ENCODE measurements around the gene LRRC56. TPM values are rescaled to one million over a fixed set of nuclear protein-coding genes. Genes with fewer than 3 reads are reported as not detected.
A peak's percentile ranks its signal among the peaks of the same experiment; 100 is the strongest.
"Not testable (repeated sequence)": the region's sequence is repeated elsewhere in the genome, so short reads cannot be mapped to it uniquely, and the experiment has no call there.

The LRRC56 gene
- total RNA-seq, 1 donor, result 0.94 TPM

DNA sequence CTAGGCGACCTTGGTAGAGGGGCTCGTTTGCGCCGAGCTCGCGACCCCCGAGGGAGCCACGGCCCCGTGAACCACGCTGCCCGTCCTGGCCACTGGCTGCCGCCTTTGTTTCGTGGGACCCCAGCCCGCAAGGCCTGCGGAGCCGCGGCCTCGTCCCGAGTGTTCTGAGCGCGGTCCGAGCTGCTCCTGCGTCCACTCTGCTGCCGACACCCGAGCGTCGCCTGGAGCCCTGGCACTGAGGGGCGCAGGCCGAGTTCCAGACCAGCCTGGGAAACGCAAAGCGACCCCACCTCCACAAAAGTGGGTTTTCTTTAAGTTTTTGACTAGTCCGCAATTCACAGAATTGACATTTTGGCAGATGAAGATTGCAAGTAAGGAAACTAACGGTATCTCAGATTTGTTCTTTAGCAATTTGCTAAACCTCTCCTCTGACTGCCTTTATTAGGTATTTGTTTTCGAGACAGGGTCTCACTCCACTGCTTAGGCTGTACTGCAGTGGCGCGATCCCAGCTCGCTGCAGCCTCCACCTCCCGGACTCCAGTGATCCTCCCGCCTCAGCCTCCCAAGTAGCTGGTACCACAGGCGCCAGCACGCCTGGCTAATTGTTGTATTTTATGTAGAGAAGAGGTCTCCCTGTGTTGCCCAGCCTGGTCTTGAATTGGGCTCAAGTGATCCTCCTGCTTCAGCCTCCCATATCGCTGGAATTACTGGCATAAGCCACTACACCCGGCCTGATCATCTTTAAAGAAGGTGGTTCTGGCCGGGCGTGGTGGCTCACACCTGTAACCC lies 29.4 kb upstream of the LRRC56 start:
- Histone ChIP-seq H3K9me3 (ENCODE audit: low read depth, low read length) (no peaks in the 10 kb centered on the region), H3K4me1 (ENCODE audit: insufficient read depth, low read length) (peaks cover 38% of the 10 kb centered on the region), H3K4me3 (ENCODE audit: low read length) (peak overlapping the region; percentile 35), H3K27me3 (ENCODE audit: insufficient read depth, low read length) (no peaks in the 10 kb centered on the region)

DNA sequence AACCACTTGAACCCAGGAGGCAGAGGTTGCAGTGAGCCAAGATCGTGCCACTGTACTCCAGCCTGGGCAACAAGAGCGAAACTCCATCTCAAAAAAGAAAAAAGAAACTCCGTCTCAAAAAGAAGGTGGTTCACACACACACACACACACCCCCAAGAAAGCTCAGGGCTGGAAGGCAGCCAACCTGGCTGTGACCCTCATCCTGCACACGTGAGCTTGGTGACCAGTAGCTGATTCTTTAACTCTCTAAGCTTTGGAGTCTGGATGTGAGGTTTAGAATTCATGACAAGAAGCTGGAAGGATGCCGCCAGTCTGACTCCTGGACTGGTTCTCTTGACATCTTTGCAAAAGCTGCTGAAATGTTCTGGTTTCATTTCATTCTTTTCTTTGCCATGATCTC lies 28.4 kb upstream of the LRRC56 start:
- H3K4me1 ChIP-seq (ENCODE audit: insufficient read depth, low read length), result peaks cover 30% of the 10 kb centered on the region
- no peak overlapping the region for H3K4me3 ChIP-seq (ENCODE audit: low read length)
- H3K27me3 ChIP-seq (ENCODE audit: insufficient read depth, low read length), result no peaks in the 10 kb centered on the region
- H3K9me3 ChIP-seq (ENCODE audit: low read depth, low read length), result no peaks in the 10 kb centered on the region

DNA sequence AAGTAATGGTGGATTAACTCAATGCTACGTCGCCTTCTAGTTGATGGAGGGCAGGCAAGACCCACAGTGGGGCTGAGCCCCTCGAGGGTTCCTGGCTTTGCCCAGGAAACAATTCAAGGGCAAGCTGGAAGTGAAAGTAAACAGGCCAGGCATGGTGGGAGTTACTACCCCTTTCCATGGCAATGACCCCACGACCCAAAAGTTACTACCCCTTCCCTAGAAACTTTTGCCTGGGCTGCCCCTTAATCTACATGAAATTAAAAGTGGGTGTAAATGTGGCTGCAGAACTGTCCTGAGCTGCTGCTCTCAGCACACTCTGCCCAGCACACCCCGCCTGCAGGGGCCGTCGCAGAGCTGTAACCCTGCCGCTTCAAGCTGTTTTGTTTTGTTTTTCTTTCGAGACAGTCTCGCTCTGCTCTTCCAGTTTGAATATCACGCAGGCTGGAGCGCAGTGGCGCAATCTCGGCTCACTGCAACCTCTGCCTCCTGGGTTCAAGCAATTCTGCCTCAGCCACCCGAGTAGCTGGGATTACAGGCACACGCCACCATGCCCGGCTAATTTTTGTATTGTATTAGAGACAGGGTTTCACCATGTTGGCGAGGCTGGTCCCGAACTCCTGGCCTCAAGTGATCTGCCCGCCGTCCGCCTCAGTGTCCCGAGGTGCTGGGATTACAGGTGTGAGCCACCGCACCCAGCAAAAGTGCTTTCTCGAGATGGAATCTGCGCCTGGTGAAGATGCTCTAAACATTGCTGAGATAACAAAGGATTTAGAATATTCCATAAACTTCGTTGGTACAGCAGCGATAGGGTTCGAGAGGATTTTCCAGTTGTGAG lies 24.3 kb upstream of the LRRC56 start:
- Histone ChIP-seq H3K4me3 (ENCODE audit: low read length) (no peak overlapping the region), H3K9me3 (ENCODE audit: low read depth, low read length) (no peaks in the 10 kb centered on the region), H3K27me3 (ENCODE audit: insufficient read depth, low read length) (no peaks in the 10 kb centered on the region), H3K4me1 (ENCODE audit: insufficient read depth, low read length) (peaks cover 2% of the 10 kb centered on the region)

DNA sequence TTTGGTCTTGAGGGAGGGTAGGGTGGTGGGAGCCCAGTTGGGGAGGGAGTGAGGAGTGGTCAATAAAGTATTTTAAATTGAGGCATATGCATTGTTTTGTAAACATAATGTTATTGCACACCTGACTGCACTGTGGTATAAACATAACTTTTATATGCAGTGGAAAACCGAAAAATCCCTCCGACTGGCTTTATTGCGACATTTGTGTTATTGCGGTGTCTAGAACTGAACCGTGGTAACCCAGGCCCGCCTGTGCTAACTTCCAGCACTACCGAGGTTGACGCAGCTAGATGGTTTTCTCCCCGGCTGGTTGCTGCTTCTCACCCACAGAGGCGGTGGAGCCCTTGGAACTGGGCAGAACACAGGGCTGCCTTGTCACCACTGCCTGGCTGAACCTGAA lies 22.7 kb upstream of the LRRC56 start:
- H3K27me3 ChIP-seq (ENCODE audit: insufficient read depth, low read length), result no peaks in the 10 kb centered on the region
- peaks cover 4% of the 10 kb centered on the region for H3K4me1 ChIP-seq (ENCODE audit: insufficient read depth, low read length)
- H3K9me3 ChIP-seq (ENCODE audit: low read depth, low read length), result no peaks in the 10 kb centered on the region
- no peak overlapping the region for H3K4me3 ChIP-seq (ENCODE audit: low read length)

DNA sequence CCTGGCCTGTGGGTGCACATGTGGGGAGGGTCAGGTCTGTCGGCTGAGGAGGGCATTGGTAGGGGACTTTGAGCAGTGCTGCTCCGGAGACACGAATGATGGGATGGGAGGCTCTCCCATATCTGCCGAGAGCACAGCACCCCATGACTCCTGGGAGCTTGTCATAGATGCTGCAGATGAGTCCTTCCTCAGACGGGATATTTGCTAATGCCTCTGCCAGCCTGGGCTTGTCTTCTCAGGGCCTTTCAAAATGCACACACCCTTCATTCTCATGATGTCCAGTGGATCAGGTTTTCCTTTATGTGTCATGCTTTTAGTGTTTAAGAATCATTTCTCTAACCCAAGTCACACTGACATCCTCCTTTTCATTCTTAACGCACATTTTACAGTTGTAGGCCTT lies 22.2 kb upstream of the LRRC56 start:
- peaks cover 4% of the 10 kb centered on the region for H3K4me1 ChIP-seq (ENCODE audit: insufficient read depth, low read length)
- no peak overlapping the region for H3K4me3 ChIP-seq (ENCODE audit: low read length)
- H3K9me3 ChIP-seq (ENCODE audit: low read depth, low read length), result no peaks in the 10 kb centered on the region
- no peaks in the 10 kb centered on the region for H3K27me3 ChIP-seq (ENCODE audit: insufficient read depth, low read length)

DNA sequence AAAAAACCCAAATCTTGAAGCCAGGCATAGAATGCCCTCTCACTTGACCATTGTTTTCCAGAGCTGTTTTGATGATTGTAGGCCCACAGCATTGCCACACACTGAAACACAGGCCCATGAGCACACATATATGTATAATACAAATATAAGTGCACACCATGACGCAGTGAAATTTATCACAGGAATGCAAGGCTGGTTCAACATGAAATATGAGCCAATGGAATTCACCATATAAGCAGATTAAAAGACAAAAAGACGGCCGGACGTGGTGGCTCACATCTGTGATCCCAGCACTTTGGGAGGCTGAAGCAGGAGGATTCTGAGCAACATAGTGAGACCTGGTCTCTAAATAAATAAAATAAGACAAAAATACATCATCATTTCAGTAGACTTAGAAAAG lies 20.9 kb upstream of the LRRC56 start:
- no peak overlapping the region for H3K4me3 ChIP-seq (ENCODE audit: low read length)
- H3K9me3 ChIP-seq (ENCODE audit: low read depth, low read length), result no peaks in the 10 kb centered on the region
- no peaks in the 10 kb centered on the region for H3K27me3 ChIP-seq (ENCODE audit: insufficient read depth, low read length)
- H3K4me1 ChIP-seq (ENCODE audit: insufficient read depth, low read length), result peaks cover 4% of the 10 kb centered on the region

DNA sequence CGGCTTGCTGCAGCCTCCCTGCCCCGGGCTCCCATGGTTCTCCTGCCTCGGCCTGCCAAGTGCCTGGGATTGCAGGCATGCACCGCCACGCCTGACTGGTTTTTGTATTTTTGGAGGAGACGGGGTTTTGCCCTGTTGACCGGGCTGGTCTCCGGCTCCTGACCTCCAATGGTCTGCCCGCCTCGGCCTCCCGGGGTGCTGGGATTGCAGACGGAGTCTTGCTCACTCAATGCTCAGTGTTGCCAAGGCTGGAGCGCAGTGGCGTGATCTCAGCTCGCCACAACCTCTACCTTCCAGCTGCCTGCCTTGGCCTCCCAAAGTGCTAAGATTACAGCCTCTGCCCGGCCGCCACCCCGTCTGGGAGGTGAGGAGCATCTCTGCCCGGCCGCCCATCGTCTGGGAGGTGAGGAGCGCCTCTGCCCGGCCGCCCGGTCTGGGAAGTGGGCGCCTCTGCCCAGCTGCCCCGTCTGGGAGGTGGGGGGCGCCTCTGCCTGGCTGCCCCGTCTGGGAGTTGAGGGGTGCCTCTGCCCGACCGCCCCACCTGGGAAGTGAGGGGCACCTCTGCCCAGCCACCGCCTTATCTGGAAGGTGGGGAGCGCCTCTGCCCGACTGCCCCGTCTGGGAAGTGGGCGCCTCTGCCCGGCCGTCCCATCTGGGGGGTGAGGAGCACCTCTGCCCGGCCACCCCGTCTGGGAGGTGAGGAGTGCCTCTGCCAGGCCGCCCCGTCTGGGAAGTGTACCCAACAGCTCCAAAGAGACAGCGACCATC lies 20.2 kb upstream of the LRRC56 start:
- H3K4me1 ChIP-seq (ENCODE audit: insufficient read depth, low read length); H3K9me3 ChIP-seq (ENCODE audit: low read depth, low read length); H3K4me3 ChIP-seq (ENCODE audit: low read length); H3K27me3 ChIP-seq (ENCODE audit: insufficient read depth, low read length): not testable (repeated sequence)

DNA sequence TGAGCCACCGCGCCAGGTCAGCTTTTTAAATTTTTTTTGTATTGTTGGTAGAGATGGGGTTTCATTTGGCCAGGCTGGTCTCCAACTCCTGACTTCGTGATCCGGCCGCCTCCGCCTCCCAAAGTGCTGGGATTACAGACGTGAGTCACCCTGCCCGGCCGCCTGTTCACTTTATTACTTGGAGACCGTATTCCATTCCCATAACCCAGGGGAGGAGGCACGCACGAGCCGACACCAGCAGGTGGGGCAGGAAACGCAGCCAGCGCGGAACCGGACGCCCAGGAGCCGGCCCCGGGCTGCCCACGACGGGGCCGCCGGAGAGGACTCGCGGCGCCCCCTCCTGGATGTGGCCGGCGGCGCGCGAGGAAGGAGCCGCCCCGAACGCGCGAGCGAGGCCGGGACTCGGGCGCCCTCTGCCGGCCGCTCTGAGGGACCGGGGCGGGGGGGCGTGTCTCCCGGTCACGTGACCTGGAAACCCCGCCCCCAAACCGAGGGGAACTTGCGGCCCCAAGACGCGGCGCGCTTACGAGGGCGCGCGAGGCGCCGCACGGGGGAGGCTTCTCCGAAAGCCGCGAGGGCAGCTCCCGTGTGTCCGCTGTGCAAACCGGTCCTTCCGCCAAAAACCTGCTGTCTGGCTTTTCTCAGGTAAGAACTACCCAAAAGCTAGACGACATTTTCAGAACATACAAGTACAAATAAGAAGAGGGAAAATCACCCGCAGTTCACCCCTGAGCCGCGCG lies 18.7 kb upstream of the LRRC56 start:
- Histone ChIP-seq H3K27me3 (ENCODE audit: insufficient read depth, low read length) (no peaks in the 10 kb centered on the region), H3K4me1 (ENCODE audit: insufficient read depth, low read length) (peaks cover 4% of the 10 kb centered on the region), H3K4me3 (ENCODE audit: low read length) (no peak overlapping the region), H3K9me3 (ENCODE audit: low read depth, low read length) (no peaks in the 10 kb centered on the region)

DNA sequence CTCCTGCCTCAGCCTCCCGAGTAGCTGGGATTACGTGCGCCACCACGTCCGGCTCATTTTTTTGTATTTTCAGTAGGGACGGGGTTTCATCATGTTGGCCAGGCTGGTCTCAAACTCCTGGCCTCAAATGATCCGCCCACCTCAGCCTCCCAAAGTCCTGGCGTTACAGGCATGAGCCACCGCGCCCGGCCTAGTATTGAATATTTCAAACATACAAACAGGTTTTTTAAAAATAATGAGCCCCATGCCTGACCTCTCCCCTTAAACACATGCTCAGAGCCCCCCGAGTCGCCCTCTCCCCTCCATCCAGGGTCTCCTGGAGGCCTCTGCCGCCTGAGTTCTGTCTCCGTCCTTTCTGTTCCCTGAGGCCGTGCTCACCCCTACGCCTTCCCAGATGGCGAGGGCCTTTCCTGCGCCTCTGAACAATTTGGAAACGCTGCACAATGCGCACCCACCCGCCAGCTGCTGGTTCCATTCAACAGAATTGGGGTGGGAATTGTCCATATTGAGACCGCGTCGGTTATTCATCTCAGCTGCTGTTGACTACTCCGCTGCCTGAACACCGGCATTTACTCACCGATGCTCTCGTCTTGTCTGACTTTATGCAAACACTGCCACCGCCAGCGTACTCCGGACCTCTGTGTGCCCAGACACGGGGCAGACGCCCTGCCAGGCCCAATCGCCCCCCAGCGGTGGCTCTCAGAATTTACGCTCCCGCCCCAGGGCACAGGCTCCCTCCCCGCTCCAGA lies 16.7 kb upstream of the LRRC56 start:
- Histone ChIP-seq H3K4me3 (ENCODE audit: low read length) (no peak overlapping the region), H3K9me3 (ENCODE audit: low read depth, low read length) (no peaks in the 10 kb centered on the region), H3K27me3 (ENCODE audit: insufficient read depth, low read length) (no peaks in the 10 kb centered on the region), H3K4me1 (ENCODE audit: insufficient read depth, low read length) (peaks cover 4% of the 10 kb centered on the region)

DNA sequence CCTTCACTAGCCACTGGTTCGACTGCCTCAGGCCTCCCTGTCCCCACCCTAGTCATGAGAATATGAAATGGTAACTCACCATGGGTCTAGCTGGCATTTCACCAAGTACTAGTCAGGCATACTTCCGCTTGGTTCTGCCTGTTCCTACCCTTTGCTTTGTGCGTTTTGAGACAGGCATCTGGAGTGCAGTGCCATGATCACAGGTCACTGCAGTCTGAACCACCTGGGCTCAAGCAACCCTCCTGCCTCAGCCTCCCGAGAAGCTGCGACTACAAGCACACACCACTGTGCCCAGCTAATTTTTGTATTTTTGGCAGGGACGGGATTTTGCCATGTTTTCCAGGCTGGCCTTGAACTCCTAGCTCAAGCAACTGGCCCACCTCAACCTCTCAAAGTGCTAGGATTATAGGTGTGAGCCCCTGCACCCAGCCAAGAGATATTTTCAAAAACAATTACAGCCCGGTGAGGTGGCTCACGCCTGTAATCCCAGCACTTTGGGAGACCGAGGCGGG lies 16.1 kb upstream of the LRRC56 start:
- Histone ChIP-seq H3K9me3 (ENCODE audit: low read depth, low read length) (no peaks in the 10 kb centered on the region), H3K4me3 (ENCODE audit: low read length) (no peak overlapping the region), H3K4me1 (ENCODE audit: insufficient read depth, low read length) (peaks cover 4% of the 10 kb centered on the region), H3K27me3 (ENCODE audit: insufficient read depth, low read length) (no peaks in the 10 kb centered on the region)

DNA sequence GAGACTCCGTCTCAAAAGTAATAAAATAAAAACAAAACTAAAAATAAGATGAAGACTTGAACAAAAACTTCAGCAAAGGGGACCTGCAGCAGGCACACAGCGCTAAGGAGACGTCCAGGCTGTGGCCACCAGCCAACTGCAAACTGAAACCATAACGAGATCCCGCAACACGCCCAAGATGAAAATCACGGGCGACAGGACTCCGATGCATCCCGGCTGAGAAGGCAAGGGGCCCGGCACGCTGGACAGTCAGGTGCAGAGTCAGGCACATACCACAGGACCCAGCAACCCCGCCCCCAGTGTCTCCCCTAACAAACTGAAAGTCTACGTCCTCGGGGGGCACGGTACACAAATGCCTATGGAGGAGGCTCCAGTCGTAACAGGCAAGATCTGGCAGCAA lies 11.1 kb upstream of the LRRC56 start:
- no peaks in the 10 kb centered on the region for H3K9me3 ChIP-seq (ENCODE audit: low read depth, low read length)
- no peaks in the 10 kb centered on the region for H3K27me3 ChIP-seq (ENCODE audit: insufficient read depth, low read length)
- no peak overlapping the region for H3K4me3 ChIP-seq (ENCODE audit: low read length)
- H3K4me1 ChIP-seq (ENCODE audit: insufficient read depth, low read length), result no peaks in the 10 kb centered on the region

DNA sequence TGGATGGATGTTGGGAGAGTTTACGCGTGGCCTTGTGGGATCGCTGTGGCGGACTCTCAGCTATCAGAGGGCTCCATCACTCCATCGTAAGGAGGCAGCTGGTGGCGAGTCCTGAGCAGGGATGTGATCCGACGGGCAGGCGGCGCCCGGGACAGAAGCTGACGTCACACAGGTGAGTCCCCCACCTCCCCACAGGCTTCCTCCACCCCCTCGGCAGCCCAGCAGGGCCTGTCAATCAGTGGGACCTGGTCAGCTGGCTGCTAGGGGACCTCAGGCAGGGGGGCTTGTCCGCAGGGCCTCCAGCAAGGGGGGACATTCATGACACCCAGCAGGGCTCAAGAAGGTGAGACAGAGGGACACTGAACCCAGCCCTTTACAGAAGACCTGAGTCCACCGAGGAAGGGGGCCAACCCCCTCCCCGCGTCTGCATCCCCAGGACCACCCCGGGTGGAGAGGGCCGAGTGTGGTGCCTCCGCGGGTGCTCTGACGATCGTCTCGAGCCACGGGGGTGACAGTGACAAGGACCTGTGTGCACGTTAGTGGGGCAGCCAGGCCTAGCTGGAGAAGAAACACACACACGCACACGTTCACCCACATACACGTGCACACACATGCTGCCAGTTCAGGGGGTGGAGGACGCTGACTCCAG lies 9.0 kb upstream of the LRRC56 start:
- Histone ChIP-seq H3K4me1 (ENCODE audit: insufficient read depth, low read length) (no peaks in the 10 kb centered on the region), H3K4me3 (ENCODE audit: low read length) (no peak overlapping the region), H3K27me3 (ENCODE audit: insufficient read depth, low read length) (no peaks in the 10 kb centered on the region), H3K9me3 (ENCODE audit: low read depth, low read length) (no peaks in the 10 kb centered on the region)

DNA sequence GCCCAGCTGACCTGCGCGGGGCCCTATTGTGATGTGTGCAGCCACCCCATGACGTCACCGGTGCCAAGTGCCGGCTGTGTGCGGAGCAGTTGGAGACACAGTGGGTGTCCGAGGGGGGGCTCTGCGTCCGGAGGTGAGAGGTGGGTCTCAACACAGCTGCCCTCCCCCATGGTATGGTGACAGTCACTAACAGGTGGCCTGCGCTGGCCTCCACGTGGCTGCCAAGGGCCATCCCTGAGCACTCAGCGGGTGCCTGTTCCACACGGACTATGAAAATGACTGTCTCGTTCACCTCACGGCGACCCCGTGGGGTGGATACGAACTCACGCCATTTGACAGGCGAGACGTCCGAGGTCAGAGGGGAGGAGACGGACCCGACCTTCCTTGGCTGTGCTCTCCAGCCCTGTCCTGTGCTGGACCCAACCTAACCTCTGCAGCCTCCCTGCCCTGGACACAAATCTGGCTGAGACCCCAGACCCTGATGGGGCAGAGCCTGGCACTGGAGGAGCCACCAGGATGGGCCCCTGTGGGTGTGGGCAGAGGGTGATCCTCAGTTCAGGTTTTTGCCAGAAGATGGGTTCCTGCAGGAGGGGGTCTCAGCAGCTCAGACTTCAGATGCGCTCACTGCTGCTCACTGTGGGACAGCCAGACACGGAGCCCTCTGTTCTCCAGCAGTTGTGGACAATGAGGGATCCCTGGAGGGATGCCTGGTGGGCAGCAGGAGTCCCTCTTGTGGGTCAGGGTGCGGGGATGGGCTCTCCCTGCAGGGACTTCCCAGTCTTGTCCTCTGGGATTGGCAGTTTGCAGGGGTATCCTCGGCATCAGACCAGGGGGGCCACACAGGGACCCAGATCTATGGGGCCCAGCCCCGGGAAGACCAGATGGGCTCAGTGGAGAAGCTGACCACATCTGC lies 8.3 kb upstream of the LRRC56 start:
- Histone ChIP-seq H3K4me3 (ENCODE audit: low read length) (no peak overlapping the region), H3K27me3 (ENCODE audit: insufficient read depth, low read length) (no peaks in the 10 kb centered on the region), H3K4me1 (ENCODE audit: insufficient read depth, low read length) (peaks cover 6% of the 10 kb centered on the region), H3K9me3 (ENCODE audit: low read depth, low read length) (no peaks in the 10 kb centered on the region)

Data from mononuclear cell (primary cell).